H1 (cell line): ENCODE data around the gene FBH1. TPM values are rescaled to one million over a fixed set of nuclear protein-coding genes. Genes with fewer than 3 reads are reported as not detected.

ENCODE experiments used
- CTCF ChIA-PET: fragments of 300-600 bp; sonication (Branson Sonifier 250); formaldehyde crosslinking; loops from one replicate; lab custom pipeline; 2021; ENCODE audit not compliant: partially characterized antibody; lab: Charles Lee
- POLR2A ChIA-PET: fragments of 300-600 bp; sonication (Branson Sonifier 250); formaldehyde crosslinking; loops from one replicate; lab custom pipeline; 2021; ENCODE audit warnings: inconsistent platforms; ENCODE audit not compliant: partially characterized antibody; lab: Charles Lee
- DNase-seq, 2 experiments: peaks; one replicate each; pipeline versions ENCODE4 v3.0.0 to v3.0.0-alpha.2; 2010 to 2022; ENCODE audit warnings: low spot score in 2 of 2, low read depth in 1 of 2, mixed read lengths in 1 of 2
- FAIRE-seq: peaks from 2 replicates; lab custom pipeline; 2011; peaks lifted over from hg19 to GRCh38; lab: Jason Lieb, UNC
- H2AFZ ChIP-seq: 2 replicates; pipeline ENCODE4 v1.8.1; 2012; ENCODE audit warnings: low read length, inconsistent platforms
- H2AK5ac ChIP-seq: 2 replicates; pipeline ENCODE4 v1.6.1; 2013; ENCODE audit warnings: low read depth, low read length
- H2BK120ac ChIP-seq: replicated peaks from 2 replicates; pipeline ENCODE3; 2013; ENCODE audit warnings: low read depth, low read length, inconsistent platforms
- H2BK12ac ChIP-seq: 2 replicates; pipeline ENCODE4 v1.6.1; 2013; ENCODE audit warnings: low read depth, low read length
- H2BK15ac ChIP-seq: 2 replicates; pipeline ENCODE4 v1.6.1; 2013; ENCODE audit warnings: low read length
- H2BK20ac ChIP-seq: 2 replicates; pipeline ENCODE4 v1.6.1; 2013; ENCODE audit warnings: low read length
- H2BK5ac ChIP-seq: 2 replicates; pipeline ENCODE4 v1.6.1; 2013; ENCODE audit warnings: low read depth, low read length
- H3K14ac ChIP-seq: 2 replicates; pipeline ENCODE4 v1.6.1; 2013; ENCODE audit warnings: inconsistent platforms; ENCODE audit not compliant: insufficient read length
- H3K18ac ChIP-seq: 2 replicates; pipeline ENCODE4 v1.6.1; 2013; ENCODE audit warnings: low read length; ENCODE audit errors: extremely low read depth
- H3K23ac ChIP-seq: 2 replicates; pipeline ENCODE4 v1.6.1; 2013; ENCODE audit warnings: inconsistent platforms; ENCODE audit not compliant: insufficient read length
- H3K23me2 ChIP-seq: 2 replicates; pipeline ENCODE4 v1.6.1; 2013; ENCODE audit warnings: low read depth, low read length
- H3K27ac ChIP-seq: 2 replicates; pipeline ENCODE4 v1.6.1; 2011; ENCODE audit warnings: low read depth, low read length, inconsistent platforms
- H3K27me3 ChIP-seq, 4 experiments: replicated peaks in 1 of 4; 1 replicate in 1 of 4; 2 replicates in 3 of 4; pipeline versions ENCODE4 v1.6.1 to v1.8.1; 2011 to 2013; ENCODE audit warnings: low read length in 3 of 4, mild to moderate bottlenecking in 3 of 4, inconsistent platforms in 2 of 4, mixed read lengths in 2 of 4, moderate library complexity in 1 of 4; ENCODE audit not compliant: control insufficient read depth in 3 of 4, insufficient read depth in 3 of 4; ENCODE audit errors: extremely low read depth in 1 of 4
- H3K36me3 ChIP-seq, 4 experiments: 2 replicates each; pipeline versions ENCODE4 v1.6.1 to v1.8.1; 2011 to 2013; ENCODE audit warnings: mild to moderate bottlenecking in 4 of 4, low read length in 3 of 4, moderate library complexity in 2 of 4, control low read depth in 1 of 4, inconsistent platforms in 1 of 4; ENCODE audit not compliant: insufficient read depth in 4 of 4, control insufficient read depth in 2 of 4
- H3K4ac ChIP-seq: replicated peaks from 2 replicates; pipeline ENCODE3; 2013; ENCODE audit warnings: low read length, low read depth, mixed read lengths, inconsistent platforms; ENCODE audit not compliant: insufficient read length
- H3K4me1 ChIP-seq, 4 experiments: replicated peaks in 1 of 4; 1 replicate in 1 of 4; 2 replicates in 3 of 4; pipeline versions ENCODE4 v1.6.1 to v1.8.1; 2011 to 2013; ENCODE audit warnings: low read length in 3 of 4, inconsistent platforms in 2 of 4, mixed read lengths in 1 of 4; ENCODE audit not compliant: insufficient read depth in 4 of 4, control insufficient read depth in 3 of 4
- H3K4me2 ChIP-seq, 2 experiments: 2 replicates each; pipeline versions ENCODE4 v1.6.1 to v1.8.1; 2011 to 2013; ENCODE audit warnings: low read depth in 2 of 2, low read length in 2 of 2, control low read depth in 1 of 2, inconsistent platforms in 1 of 2, mild to moderate bottlenecking in 1 of 2; ENCODE audit not compliant: insufficient read depth in 1 of 2
- H3K4me3 ChIP-seq, 4 experiments: fragments of 200-600, 300-600 bp in 1 of 4; sonication (generic), shearing (Covaris generic), sonication (Bioruptor Twin) in 1 of 4; 2 replicates each; pipeline versions ENCODE4 v1.5.1 to v1.8.1; 2011 to 2016; ENCODE audit warnings: low read length in 4 of 4, low read depth in 3 of 4, control low read depth in 2 of 4, inconsistent platforms in 2 of 4, mild to moderate bottlenecking in 2 of 4, mixed read lengths in 1 of 4, moderate library complexity in 1 of 4; ENCODE audit not compliant: insufficient read depth in 2 of 4; ENCODE audit errors: extremely low read depth in 1 of 4
- H3K56ac ChIP-seq: replicated peaks from 2 replicates; pipeline ENCODE3; 2013; ENCODE audit warnings: low read depth, mild to moderate bottlenecking, mixed read lengths, low read length, inconsistent platforms; ENCODE audit not compliant: insufficient read length
- H3K79me1 ChIP-seq: 2 replicates; pipeline ENCODE4 v1.6.1; 2013; ENCODE audit warnings: low read depth, low read length, control low read depth
- H3K79me2 ChIP-seq, 2 experiments: 2 replicates each; pipeline versions ENCODE4 v1.6.1 to v1.8.1; 2012 to 2013; ENCODE audit warnings: low read length in 2 of 2, mild to moderate bottlenecking in 2 of 2, inconsistent platforms in 1 of 2; ENCODE audit not compliant: insufficient read depth in 2 of 2, control insufficient read depth in 1 of 2
- H3K9ac ChIP-seq, 4 experiments: replicated peaks in 1 of 4; 1 replicate in 1 of 4; 2 replicates in 3 of 4; pipeline versions ENCODE4 v1.6.1 to v1.8.1; 2011 to 2013; ENCODE audit warnings: low read depth in 3 of 4, low read length in 3 of 4, control low read depth in 2 of 4, mild to moderate bottlenecking in 2 of 4, moderate library complexity in 2 of 4, inconsistent platforms in 1 of 4; ENCODE audit errors: extremely low read depth in 1 of 4
- H3K9me3 ChIP-seq, 2 experiments: 2 replicates each; pipeline versions ENCODE4 v1.6.1 to v1.8.1; 2012 to 2013; ENCODE audit warnings: mild to moderate bottlenecking in 2 of 2, moderate library complexity in 2 of 2, control low read depth in 1 of 2, inconsistent platforms in 1 of 2, low read depth in 1 of 2, low read length in 1 of 2, mixed read lengths in 1 of 2; ENCODE audit not compliant: insufficient read depth in 2 of 2
- H4K20me1 ChIP-seq, 2 experiments: replicated peaks in 1 of 2; 2 replicates each; pipeline versions ENCODE3 to v1.8.1; 2011 to 2013; ENCODE audit warnings: inconsistent platforms in 2 of 2, low read length in 2 of 2, mild to moderate bottlenecking in 1 of 2; ENCODE audit not compliant: insufficient read depth in 2 of 2, control insufficient read depth in 1 of 2
- H4K5ac ChIP-seq: 2 replicates; pipeline ENCODE4 v1.6.1; 2013; ENCODE audit warnings: low read length, low read depth, mixed read lengths, inconsistent platforms; ENCODE audit not compliant: insufficient read length
- H4K8ac ChIP-seq: 2 replicates; pipeline ENCODE4 v1.8.0; 2013; ENCODE audit warnings: mild to moderate bottlenecking, moderate library complexity, low read length, inconsistent platforms; ENCODE audit not compliant: insufficient read depth; ENCODE audit errors: extremely low read depth
- H4K91ac ChIP-seq: replicated peaks from 2 replicates; pipeline ENCODE3; 2013; ENCODE audit warnings: low read length, mixed read lengths, inconsistent platforms; ENCODE audit not compliant: insufficient read length
- CBX5 ChIP-seq: fragments of 300-800, 300-1000 bp; sonication (generic); IDR thresholded peaks from 2 replicates; pipeline ENCODE4 v1.7.1; 2016; ENCODE audit warnings: antibody characterized with exemption, low read length, low read depth
- CHD1 ChIP-seq: IDR thresholded peaks from 2 replicates; pipeline ENCODE4 v1.6.1; 2012; ENCODE audit warnings: low read depth, low read length, improper control_type of control experiment
- CREB1 ChIP-seq: IDR thresholded peaks from 2 replicates; pipeline ENCODE4 v1.6.1; 2012; ENCODE audit warnings: inconsistent platforms
- PHF8 ChIP-seq: fragments of 200-600 bp; sonication (generic); conservative IDR thresholded peaks from 2 replicates; pipeline ENCODE4 v1.7.1; 2012; ENCODE audit warnings: low read depth, mild to moderate bottlenecking, inconsistent platforms, low read length, moderate library complexity
- POLR2A ChIP-seq, 2 experiments: IDR thresholded peaks; 1 replicate in 1 of 2; 2 replicates in 1 of 2; pipeline ENCODE4 v1.6.1; 2011; ENCODE audit warnings: low read depth in 2 of 2, low read length in 2 of 2, mild to moderate bottlenecking in 2 of 2; ENCODE audit errors: control extremely low read depth in 1 of 2
- RAD21 ChIP-seq, 2 experiments: IDR thresholded peaks in 1 of 2; conservative IDR thresholded peaks in 1 of 2; 2 replicates each; pipeline ENCODE4 v1.6.1; 2011; ENCODE audit warnings: low read depth in 2 of 2, low read length in 2 of 2, improper control_type of control experiment in 1 of 2, inconsistent platforms in 1 of 2, mild to moderate bottlenecking in 1 of 2, moderate library complexity in 1 of 2
- SIRT6 ChIP-seq: IDR thresholded peaks from one replicate; pipeline ENCODE4 v1.7.1; 2012; ENCODE audit warnings: low read length, inconsistent platforms
- SP1 ChIP-seq: IDR thresholded peaks from 2 replicates; pipeline ENCODE4 v1.6.1; 2011; ENCODE audit warnings: low read depth, low read length
- SUZ12 ChIP-seq: fragments of 200-600 bp; sonication (generic); IDR thresholded peaks from 2 replicates; pipeline ENCODE4 v1.6.1; 2012; ENCODE audit warnings: mild to moderate bottlenecking, inconsistent platforms, low read length, moderate library complexity, mixed read lengths
- TAF1 ChIP-seq: IDR thresholded peaks from 2 replicates; pipeline ENCODE4 v1.6.1; 2011; ENCODE audit warnings: mild to moderate bottlenecking, low read depth, low read length
- WGBS, 2 experiments: shearing (Covaris generic) in 1 of 2; methylation state at CpG; one replicate each; pipeline versions ENCODE4 v1.1.6 to v1.1.7; 2013 to 2015; ENCODE audit warnings: low lambda C conversion rate in 2 of 2, mixed read lengths in 2 of 2, inconsistent platforms in 1 of 2, low coverage in 1 of 2, missing lambda C conversion rate in 1 of 2; ENCODE audit not compliant: insufficient replicate concordance in 2 of 2, insufficient coverage in 1 of 2, insufficient read length in 1 of 2; ENCODE audit errors: extremely low coverage in 1 of 2, missing lambda C conversion rate in 1 of 2; 5-methylcytosine and 5-hydroxymethylcytosine counted together
- polyA plus RNA-seq, 7 experiments: library from polyadenylated mRNA; depleted of rRNA in 3 of 7; stranded (reverse) in 5 of 7; unstranded in 2 of 7; fragments of >200 nt in 5 of 7; fragments of 200-250 nt in 2 of 7; gene quantifications; 1 replicate in 5 of 7; 2 replicates in 1 of 7; 4 replicates in 1 of 7; pipeline versions ENCODE4 v1.2.1 to v1.2.3, GENCODE V29; 2011 to 2013; ENCODE audit warnings: missing spikeins in 2 of 7, mixed read lengths in 2 of 7
- total RNA-seq: library from RNA; stranded (reverse); fragmentation: NEBNext Ultra II Directional; extraction: Animal tissue kit (Norgen Biotek cat#: 25700); gene quantifications from 2 replicates; pipeline ENCODE4 v1.2.1, GENCODE V29; 2021
- TF ChIP-seq, protein P1 (sequence below): IDR thresholded peaks from 2 replicates; pipeline ENCODE4 v1.6.1; 2012; ENCODE audit warnings: inconsistent platforms
- TF ChIP-seq, protein P2 (sequence below): IDR thresholded peaks from 2 replicates; pipeline ENCODE4 v1.6.1; 2012; ENCODE audit warnings: inconsistent platforms
- TF ChIP-seq, protein P3 (sequence below): IDR thresholded peaks from 2 replicates; pipeline ENCODE4 v1.6.1; 2011; ENCODE audit warnings: low read depth, mild to moderate bottlenecking, low read length; ENCODE audit not compliant: insufficient read depth

FBH1 gene
- total and polyA plus RNA-seq, 2 of the 8 experiments (the other 6 are each of a cell fraction or from before 2014, with no cell fraction given), result 31.1 to 51.8 TPM

DNA sequence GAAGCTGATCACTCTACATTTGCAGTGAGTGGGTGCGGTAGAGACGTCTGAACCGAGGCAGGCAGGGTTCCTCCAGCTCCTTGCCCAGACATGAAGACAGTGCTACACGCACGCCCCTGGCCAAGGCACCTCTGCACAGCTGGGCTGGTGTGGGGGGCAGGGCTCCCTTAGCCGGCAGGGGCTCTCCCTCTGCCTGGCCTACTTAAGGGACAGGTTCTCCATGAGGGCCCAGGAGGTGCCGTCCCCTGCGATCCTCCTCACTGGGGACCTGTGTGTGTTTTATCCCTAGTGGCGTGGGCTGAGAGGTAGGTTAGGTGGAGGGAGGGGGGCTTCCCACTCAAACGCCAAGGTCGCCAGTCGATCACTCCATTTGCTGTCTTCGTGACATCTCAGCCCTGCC is 52.0 kb downstream of the FBH1 start:
- H3K79me1 ChIP-seq, result no peaks in the 10 kb centered on the region
- peaks cover 0 to 14% (median 7%) of the 10 kb centered on the region in 4 experiments; a peak in 6 of 7 replicates for H3K4me1 ChIP-seq
- no peaks in the 10 kb centered on the region for H3K27me3 ChIP-seq
- WGBS, 2 experiments, result 81% methylated on average over 13 of the region's 13 CpGs; no CpG with 5 or more reads in 1 of the 2 experiments
- H3K9me3 ChIP-seq, result no peaks in the 10 kb centered on the region
- peaks cover 0 to 2% of the 10 kb centered on the region in 2 experiments for H4K20me1 ChIP-seq
- H3K36me3 ChIP-seq, result peaks cover 2 to 13% (median 7%) of the 10 kb centered on the region in 4 experiments; a peak in 5 of 8 replicates
- no peak overlapping the region for H3K18ac ChIP-seq
- no peak overlapping the region for H2BK20ac ChIP-seq
- no peak overlapping the region for H4K8ac ChIP-seq
- no peak for DNase-seq
- POLR2A ChIA-PET, result interaction anchor here (1.3 kb wide), 1 partner anchor 9 kb away, joined by 5 read pairs; no protein-coding TSS in a partner anchor
- H3K27ac ChIP-seq, result no peak overlapping the region
- H3K9ac ChIP-seq, result no peak overlapping the region
- H3K79me2 ChIP-seq, result no peaks in the 10 kb centered on the region
- H3K56ac ChIP-seq, result no peak overlapping the region
- H3K4me2 ChIP-seq, result no peak overlapping the region
- FAIRE-seq, result no peak
- no peak overlapping the region for H2BK5ac ChIP-seq
- H2BK120ac ChIP-seq, result no peak overlapping the region
- H4K5ac ChIP-seq, result no peak overlapping the region
- CTCF ChIA-PET, result interaction anchor here (0.8 kb wide), 1 partner anchor 9 kb away, joined by 5 read pairs; no protein-coding TSS in a partner anchor
- H3K23ac ChIP-seq, result no peak overlapping the region
- no peak overlapping the region for H3K4me3 ChIP-seq
- H4K91ac ChIP-seq, result no peak overlapping the region
- H2BK15ac ChIP-seq, result no peak overlapping the region
- no peak overlapping the region for H3K4ac ChIP-seq
- H3K23me2 ChIP-seq, result no peaks in the 10 kb centered on the region; the same call in 1 of the 2 replicates
- no peak overlapping the region for H3K14ac ChIP-seq
- no peak overlapping the region for H2AFZ ChIP-seq
- H2BK12ac ChIP-seq, result no peak overlapping the region; the same call in 1 of the 2 replicates
- H2AK5ac ChIP-seq, result no peak overlapping the region
- no peak for TF ChIP-seq SP1
- TF ChIP-seq, protein P1, sequence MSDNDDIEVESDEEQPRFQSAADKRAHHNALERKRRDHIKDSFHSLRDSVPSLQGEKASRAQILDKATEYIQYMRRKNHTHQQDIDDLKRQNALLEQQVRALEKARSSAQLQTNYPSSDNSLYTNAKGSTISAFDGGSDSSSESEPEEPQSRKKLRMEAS, result no peak
- no peak for TF ChIP-seq SIRT6
- TF ChIP-seq, protein P2, sequence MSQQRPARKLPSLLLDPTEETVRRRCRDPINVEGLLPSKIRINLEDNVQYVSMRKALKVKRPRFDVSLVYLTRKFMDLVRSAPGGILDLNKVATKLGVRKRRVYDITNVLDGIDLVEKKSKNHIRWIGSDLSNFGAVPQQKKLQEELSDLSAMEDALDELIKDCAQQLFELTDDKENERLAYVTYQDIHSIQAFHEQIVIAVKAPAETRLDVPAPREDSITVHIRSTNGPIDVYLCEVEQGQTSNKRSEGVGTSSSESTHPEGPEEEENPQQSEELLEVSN, result no peak
- TF ChIP-seq PHF8, result no peak
- TF ChIP-seq POLR2A (IDR thresholded peaks at IDR 0.05; ENCODE audit: control extremely low read depth in 1 of 2, low read depth in 2 of 2, low read length in 2 of 2), result no peak
- TF ChIP-seq RAD21 (IDR thresholded peaks at IDR 0.05 in 1 of 2, conservative IDR thresholded peaks at IDR 0.05 in 1 of 2; ENCODE audit: low read depth in 2 of 2, low read length in 2 of 2), result no peak
- TF ChIP-seq, protein P3, sequence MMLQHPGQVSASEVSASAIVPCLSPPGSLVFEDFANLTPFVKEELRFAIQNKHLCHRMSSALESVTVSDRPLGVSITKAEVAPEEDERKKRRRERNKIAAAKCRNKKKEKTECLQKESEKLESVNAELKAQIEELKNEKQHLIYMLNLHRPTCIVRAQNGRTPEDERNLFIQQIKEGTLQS, result no peak
- no peak for TF ChIP-seq CHD1
- no peak for TF ChIP-seq SUZ12
- TF ChIP-seq CREB1, result no peak
- TF ChIP-seq TAF1, result no peak
- no peak for TF ChIP-seq CBX5
